Memory B cell (primary cell): ENCODE data around the gene RAPGEF1.

Experiments
- ATAC-seq: fragments of 150-1000 bp; cut with Tn5 transposase; 2 replicates; pipeline ENCODE4 v1.10.0; 2021; ENCODE audit warnings: low read depth, mild to moderate bottlenecking, moderate library complexity
- DNase-seq, 2 donors: peaks; one replicate each; pipeline ENCODE4 v3.0.0; 2022; ENCODE audit warnings: low spot score in 2 of 2
- H3K27ac Mint-ChIP-seq: one replicate; pipeline ENCODE4 v1.8.0; 2022; ENCODE audit warnings: mild to moderate bottlenecking, moderate library complexity, mixed read lengths
- H3K27me3 Mint-ChIP-seq: one replicate; pipeline ENCODE4 v1.8.0; 2022; ENCODE audit warnings: mixed read lengths
- H3K36me3 Mint-ChIP-seq: one replicate; pipeline ENCODE4 v1.8.0; 2022; ENCODE audit warnings: mild to moderate bottlenecking, mixed read lengths
- H3K4me1 Mint-ChIP-seq: one replicate; pipeline ENCODE4 v1.8.0; 2022; ENCODE audit warnings: mixed read lengths
- H3K4me3 Mint-ChIP-seq: one replicate; pipeline ENCODE4 v1.8.0; 2022; ENCODE audit warnings: mild to moderate bottlenecking, moderate library complexity, mixed read lengths
- H3K9me3 Mint-ChIP-seq: one replicate; pipeline ENCODE4 v1.8.0; 2022; ENCODE audit warnings: mixed read lengths

The RAPGEF1 gene

DNA sequence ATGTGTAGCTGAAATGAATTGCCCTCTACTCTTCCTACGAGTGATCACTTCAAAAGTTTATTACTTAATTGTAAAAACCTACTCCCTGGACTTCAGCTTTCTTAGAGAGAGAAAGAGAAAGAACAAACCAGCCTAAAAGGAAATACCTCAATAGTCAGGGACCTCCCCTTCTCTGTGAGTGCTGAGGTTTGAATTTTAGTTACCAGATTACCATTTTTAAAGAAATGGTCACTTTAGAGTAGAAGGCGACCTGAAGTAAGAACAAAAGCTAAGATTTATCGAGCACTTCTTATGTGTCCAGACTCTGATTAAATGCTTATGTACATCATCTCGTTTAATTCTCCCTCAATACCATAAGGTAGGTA lies 11.3 kb downstream of the RAPGEF1 start:
- H3K9me3 Mint-ChIP-seq: no peaks in the 10 kb centered on the region
- peak overlapping the region; percentile 94 for H3K27ac Mint-ChIP-seq
- ATAC-seq: no peak
- peaks cover 62% of the 10 kb centered on the region for H3K4me1 Mint-ChIP-seq
- no peak for DNase-seq
- H3K4me3 Mint-ChIP-seq: peak overlapping the region; percentile 53
- peaks cover 3% of the 10 kb centered on the region for H3K36me3 Mint-ChIP-seq
- no peaks in the 10 kb centered on the region for H3K27me3 Mint-ChIP-seq

DNA sequence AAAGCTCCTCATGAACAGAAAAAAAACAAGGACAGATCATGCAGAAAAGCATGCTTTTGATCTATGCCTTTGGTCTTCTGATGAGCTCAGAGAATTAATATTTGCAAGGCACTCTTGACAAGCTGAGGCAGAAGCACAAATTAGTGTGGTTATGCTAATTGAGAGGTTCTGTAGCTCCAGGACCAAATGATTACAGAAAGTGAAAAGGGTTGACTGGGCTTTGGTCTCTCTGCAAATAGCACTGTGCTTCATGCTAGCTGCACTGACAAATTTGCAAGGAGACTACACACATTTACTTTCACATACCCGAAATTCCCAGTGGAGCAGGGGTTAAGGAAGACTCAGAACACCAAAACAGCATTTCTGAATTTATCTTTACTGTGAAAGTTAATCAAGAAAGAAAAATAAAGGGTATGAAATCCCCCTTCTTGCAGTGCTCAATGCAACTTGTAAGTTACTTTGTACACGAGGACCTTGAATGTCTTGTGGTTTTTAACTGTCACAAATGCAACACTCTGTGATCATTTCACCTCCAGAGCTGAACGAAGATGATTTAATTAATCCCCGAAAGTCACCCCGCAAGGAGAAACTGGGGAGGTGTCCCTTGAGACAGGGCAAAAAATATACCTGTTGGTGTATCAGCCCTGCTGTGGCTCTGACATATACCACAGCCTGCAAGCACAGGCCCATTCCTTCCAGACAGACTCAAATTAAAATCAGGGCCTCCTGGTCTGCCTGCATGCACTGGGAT lies 11.9 kb downstream of the RAPGEF1 start:
- Mint-ChIP-seq H3K9me3 (no peaks in the 10 kb centered on the region), H3K36me3 (peaks cover 3% of the 10 kb centered on the region), H3K4me1 (peaks cover 63% of the 10 kb centered on the region), H3K4me3 (peak overlapping the region; percentile 53), H3K27ac (peak overlapping the region; percentile 94), H3K27me3 (no peaks in the 10 kb centered on the region)
- DNase-seq (no peak), ATAC-seq (no peak)

- ATAC-seq (no peak), DNase-seq (no peak)
- H3K9me3 Mint-ChIP-seq: no peaks in the 10 kb centered on the region
- peak overlapping the region; percentile 53 for H3K4me3 Mint-ChIP-seq
- peak overlapping the region; percentile 94 for H3K27ac Mint-ChIP-seq
- no peaks in the 10 kb centered on the region for H3K27me3 Mint-ChIP-seq
- peaks cover 63% of the 10 kb centered on the region for H3K4me1 Mint-ChIP-seq
- peaks cover 3% of the 10 kb centered on the region for H3K36me3 Mint-ChIP-seq
Observed at GRCh38 chr9:131727184-131727759, 12.6 kb downstream of the RAPGEF1 start.

DNA sequence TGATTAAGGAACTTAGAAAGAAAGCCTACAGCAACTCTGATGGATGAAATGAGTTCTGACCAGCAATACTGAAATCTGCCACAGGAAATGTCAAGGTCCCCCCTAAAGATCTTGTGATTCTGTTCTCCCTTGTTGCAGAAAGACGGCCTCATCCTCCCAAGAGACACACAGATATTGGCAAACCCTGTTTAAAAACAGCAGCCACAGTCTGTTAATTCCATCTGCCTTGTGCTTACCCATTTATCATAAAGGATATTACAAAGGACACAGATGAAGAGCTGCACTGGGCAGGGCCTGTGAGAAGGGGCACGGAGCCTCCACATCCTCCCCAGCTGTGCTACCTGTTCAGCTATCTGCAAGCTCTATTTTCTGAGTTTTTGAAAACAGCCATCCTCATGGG lies 15.2 kb downstream of the RAPGEF1 start:
- H3K4me1 Mint-ChIP-seq: peaks cover 63% of the 10 kb centered on the region
- ATAC-seq (peak; percentile 2), DNase-seq (no peak)
- no peaks in the 10 kb centered on the region for H3K27me3 Mint-ChIP-seq
- H3K27ac Mint-ChIP-seq: peak overlapping the region; percentile 94
- peak overlapping the region; percentile 87 for H3K4me3 Mint-ChIP-seq
- H3K9me3 Mint-ChIP-seq: no peaks in the 10 kb centered on the region
- H3K36me3 Mint-ChIP-seq: peaks cover 2% of the 10 kb centered on the region

GRCh38 chr9:131723632-131724031 lies 16.2 kb downstream of the RAPGEF1 start:
- peak overlapping the region; percentile 94 for H3K27ac Mint-ChIP-seq
- no peaks in the 10 kb centered on the region for H3K27me3 Mint-ChIP-seq
- H3K4me1 Mint-ChIP-seq: peaks cover 65% of the 10 kb centered on the region
- DNase-seq (no peak), ATAC-seq (no peak)
- H3K4me3 Mint-ChIP-seq: no peak overlapping the region
- H3K36me3 Mint-ChIP-seq: peaks cover 2% of the 10 kb centered on the region
- H3K9me3 Mint-ChIP-seq: no peaks in the 10 kb centered on the region

DNA sequence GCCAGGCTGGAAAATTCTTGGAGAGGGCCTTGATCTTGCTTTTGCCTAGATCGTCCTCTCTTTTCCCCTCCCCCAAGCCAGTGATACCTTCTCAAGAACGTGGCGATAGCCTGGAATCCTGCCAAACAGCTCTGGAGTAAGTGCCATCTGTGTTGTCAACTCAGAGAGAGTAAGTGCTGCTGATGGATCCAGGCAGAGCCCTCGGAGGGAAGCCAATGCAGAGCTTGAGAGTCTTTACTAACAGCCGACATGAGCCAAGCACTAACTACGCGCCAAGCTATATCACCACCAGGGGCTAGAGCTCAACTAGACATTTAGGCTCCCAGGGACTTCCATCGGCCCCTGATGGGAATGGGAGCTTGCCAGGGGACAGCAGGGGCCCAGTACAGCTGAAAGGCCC lies 17.6 kb downstream of the RAPGEF1 start:
- DNase-seq (no peak), ATAC-seq (no peak)
- no peak overlapping the region for H3K4me3 Mint-ChIP-seq
- H3K27me3 Mint-ChIP-seq: no peaks in the 10 kb centered on the region
- no peaks in the 10 kb centered on the region for H3K9me3 Mint-ChIP-seq
- peaks cover 6% of the 10 kb centered on the region for H3K36me3 Mint-ChIP-seq
- H3K4me1 Mint-ChIP-seq: peaks cover 68% of the 10 kb centered on the region
- H3K27ac Mint-ChIP-seq: peak overlapping the region; percentile 91

DNA sequence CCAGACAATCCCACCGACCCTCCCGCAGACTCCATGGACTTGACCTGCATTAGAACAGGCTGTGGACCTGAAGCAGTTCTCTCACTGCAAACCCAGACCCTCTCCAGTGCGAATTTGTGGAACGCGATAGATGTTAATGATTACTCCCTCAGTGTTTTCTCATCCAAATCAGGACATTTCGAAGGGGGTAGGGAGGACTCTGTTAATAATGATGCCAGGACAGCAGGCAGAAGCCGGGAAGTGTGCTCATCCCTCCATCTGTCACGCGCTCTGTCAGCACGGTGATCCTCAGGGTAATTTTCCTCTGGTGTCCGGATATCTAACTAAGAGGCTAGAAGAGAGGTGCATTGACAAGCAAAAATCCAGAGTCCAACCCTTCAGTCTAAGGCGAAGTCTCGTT lies 18.8 kb downstream of the RAPGEF1 start:
- Mint-ChIP-seq H3K4me3 (no peak overlapping the region), H3K36me3 (peaks cover 8% of the 10 kb centered on the region), H3K27ac (peak overlapping the region; percentile 91), H3K9me3 (no peaks in the 10 kb centered on the region), H3K27me3 (no peaks in the 10 kb centered on the region), H3K4me1 (peaks cover 72% of the 10 kb centered on the region)
- DNase-seq (no peak), ATAC-seq (no peak)

DNA sequence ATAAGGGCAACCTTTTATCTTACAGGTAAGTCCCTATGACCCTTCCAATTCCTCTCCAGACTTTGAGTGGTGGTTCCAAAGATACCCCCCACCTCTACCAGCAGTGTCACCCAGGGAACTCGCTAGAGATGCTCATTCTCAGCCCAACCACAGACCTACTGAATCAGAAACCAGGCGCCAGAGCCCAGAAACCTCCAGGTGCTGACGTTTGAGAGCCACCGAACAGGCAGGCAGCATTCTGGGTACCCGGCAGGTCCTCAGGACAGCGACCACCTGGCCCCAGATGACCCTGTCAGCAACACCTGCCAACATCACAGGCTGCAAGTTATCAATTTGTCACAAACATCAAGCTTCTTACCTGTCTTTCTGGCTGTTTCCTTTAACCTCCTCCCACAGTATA lies 19.5 kb downstream of the RAPGEF1 start:
- DNase-seq (no peak), ATAC-seq (peak; percentile 25)
- Mint-ChIP-seq H3K36me3 (peaks cover 8% of the 10 kb centered on the region), H3K27ac (peak overlapping the region; percentile 91), H3K9me3 (no peaks in the 10 kb centered on the region), H3K4me3 (peak overlapping the region; percentile 74), H3K4me1 (peaks cover 70% of the 10 kb centered on the region), H3K27me3 (no peaks in the 10 kb centered on the region)

GRCh38 chr9:131719262-131719908 lies 20.5 kb downstream of the RAPGEF1 start:
- peaks cover 66% of the 10 kb centered on the region for H3K4me1 Mint-ChIP-seq
- peaks cover 12% of the 10 kb centered on the region for H3K36me3 Mint-ChIP-seq
- peak; percentile 78 for ATAC-seq
- peak overlapping the region; percentile 91 for H3K27ac Mint-ChIP-seq
- no peaks in the 10 kb centered on the region for H3K9me3 Mint-ChIP-seq
- no peak for DNase-seq
- H3K4me3 Mint-ChIP-seq: peak overlapping the region; percentile 74
- H3K27me3 Mint-ChIP-seq: no peaks in the 10 kb centered on the region

GRCh38 chr9:131717719-131718460 lies 22.0 kb downstream of the RAPGEF1 start:
- H3K27ac Mint-ChIP-seq: peak overlapping the region; percentile 91

DNA sequence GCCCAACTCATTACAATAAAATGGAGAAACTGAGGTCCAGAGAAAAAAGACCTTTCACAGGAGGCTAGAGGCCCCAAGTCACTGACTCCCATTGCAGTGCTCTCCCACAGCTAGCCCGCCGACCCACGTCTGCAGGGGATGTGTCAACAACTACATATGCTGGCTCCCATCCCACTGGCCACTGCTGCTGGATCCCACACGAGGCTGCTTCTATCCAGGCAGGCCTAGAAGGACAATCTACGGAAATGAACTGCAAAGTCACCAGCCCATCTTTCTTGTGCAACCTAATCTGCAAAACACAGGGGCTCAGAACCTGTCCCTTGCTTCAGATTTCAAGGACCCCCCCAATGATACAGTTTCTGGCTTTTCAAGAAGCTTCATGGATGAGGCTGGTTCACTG lies 24.0 kb downstream of the RAPGEF1 start:
- peak overlapping the region; percentile 75 for H3K27ac Mint-ChIP-seq
- H3K36me3 Mint-ChIP-seq: peaks cover 21% of the 10 kb centered on the region
- no peak for ATAC-seq
- no peaks in the 10 kb centered on the region for H3K27me3 Mint-ChIP-seq
- no peak overlapping the region for H3K4me3 Mint-ChIP-seq
- no peak for DNase-seq
- H3K9me3 Mint-ChIP-seq: no peaks in the 10 kb centered on the region
- peaks cover 63% of the 10 kb centered on the region for H3K4me1 Mint-ChIP-seq

More at GRCh38 chr9:131717719-131718460, 22.0 kb downstream of the RAPGEF1 start:
- Mint-ChIP-seq H3K4me3 (peak overlapping the region; percentile 57), H3K36me3 (peaks cover 18% of the 10 kb centered on the region), H3K9me3 (no peaks in the 10 kb centered on the region), H3K4me1 (peaks cover 59% of the 10 kb centered on the region), H3K27me3 (no peaks in the 10 kb centered on the region)
- DNase-seq (no peak), ATAC-seq (no peak)

DNA sequence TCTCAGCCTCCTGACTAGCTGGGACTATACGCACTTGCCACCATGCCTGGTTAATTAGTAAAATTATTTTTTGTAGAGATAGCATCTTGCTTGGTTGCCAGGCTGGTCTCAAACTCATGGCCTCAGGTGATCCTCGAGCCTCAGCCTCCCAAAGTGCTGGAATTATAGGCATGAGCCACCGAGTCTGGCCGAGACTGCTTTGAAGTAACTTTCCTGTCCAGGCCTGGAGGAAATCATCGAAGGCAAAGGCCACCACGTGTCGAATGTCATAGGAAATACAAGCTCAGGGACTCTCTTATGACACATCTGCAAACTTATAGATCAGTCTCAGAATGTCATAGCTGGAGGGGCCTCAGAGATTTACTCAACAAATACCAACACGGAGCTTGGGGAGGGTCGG lies 25.1 kb downstream of the RAPGEF1 start:
- Mint-ChIP-seq H3K9me3 (no peaks in the 10 kb centered on the region), H3K4me1 (peaks cover 61% of the 10 kb centered on the region), H3K4me3 (no peak overlapping the region), H3K27me3 (no peaks in the 10 kb centered on the region), H3K27ac (peak overlapping the region; percentile 75), H3K36me3 (peaks cover 21% of the 10 kb centered on the region)
- no peak for ATAC-seq
- no peak for DNase-seq

GRCh38 chr9:131714161-131714646 lies 25.7 kb downstream of the RAPGEF1 start:
- Mint-ChIP-seq H3K9me3 (no peaks in the 10 kb centered on the region), H3K4me1 (peaks cover 58% of the 10 kb centered on the region), H3K27ac (no peak overlapping the region), H3K27me3 (no peaks in the 10 kb centered on the region), H3K36me3 (peaks cover 21% of the 10 kb centered on the region), H3K4me3 (no peak overlapping the region)
- ATAC-seq: no peak
- no peak for DNase-seq

DNA sequence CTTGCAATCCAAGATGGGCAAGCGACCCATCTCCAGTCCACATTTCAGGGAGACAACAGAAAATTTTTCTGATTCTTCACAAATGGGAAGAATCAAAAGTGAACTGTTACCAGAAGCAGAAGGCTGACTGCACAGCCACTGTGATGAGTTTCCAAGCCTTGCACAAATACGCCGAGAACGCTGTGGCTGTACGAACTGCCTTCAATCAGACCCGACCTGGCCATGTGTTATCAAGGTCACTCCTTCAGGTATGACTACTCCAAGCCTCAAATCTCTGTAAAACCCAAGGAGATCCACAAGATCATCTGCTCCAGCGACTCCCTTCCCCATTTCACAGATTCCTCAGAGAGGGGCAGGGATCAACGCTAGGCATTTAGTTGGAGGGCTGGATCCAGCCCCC lies 26.9 kb downstream of the RAPGEF1 start:
- H3K27me3 Mint-ChIP-seq: no peaks in the 10 kb centered on the region
- peaks cover 20% of the 10 kb centered on the region for H3K36me3 Mint-ChIP-seq
- DNase-seq (no peak), ATAC-seq (no peak)
- no peaks in the 10 kb centered on the region for H3K9me3 Mint-ChIP-seq
- H3K4me1 Mint-ChIP-seq: peaks cover 51% of the 10 kb centered on the region
- H3K4me3 Mint-ChIP-seq: no peak overlapping the region
- H3K27ac Mint-ChIP-seq: peak overlapping the region; percentile 86
